Mesenteric fat pad (tissue), 1 donor: ENCODE results near the gene RAB20. TPM values are rescaled to one million over a fixed set of nuclear protein-coding genes. Genes with fewer than 3 reads are reported as not detected.
"Not testable (repeated sequence)": the region's sequence is repeated elsewhere in the genome, so short reads cannot be mapped to it uniquely, and the experiment has no call there.

Experiments used
- DNase-seq: peaks from one replicate; pipeline ENCODE4 v3.0.0-alpha.2; 2020; ENCODE audit warnings: low spot score
- total RNA-seq: library from RNA; stranded (reverse); fragmentation: NEBNext Ultra II Directional; extraction: Animal tissue kit (Norgen Biotek cat#: 25700); gene quantifications from one replicate; pipeline ENCODE4 v1.2.1, GENCODE V29; 2021
- donor health status: DM: yes; HTN: yes; CAD: no.

RAB20 gene
- total RNA-seq, 1 donor from 2014 or later = 61.6 TPM

DNA sequence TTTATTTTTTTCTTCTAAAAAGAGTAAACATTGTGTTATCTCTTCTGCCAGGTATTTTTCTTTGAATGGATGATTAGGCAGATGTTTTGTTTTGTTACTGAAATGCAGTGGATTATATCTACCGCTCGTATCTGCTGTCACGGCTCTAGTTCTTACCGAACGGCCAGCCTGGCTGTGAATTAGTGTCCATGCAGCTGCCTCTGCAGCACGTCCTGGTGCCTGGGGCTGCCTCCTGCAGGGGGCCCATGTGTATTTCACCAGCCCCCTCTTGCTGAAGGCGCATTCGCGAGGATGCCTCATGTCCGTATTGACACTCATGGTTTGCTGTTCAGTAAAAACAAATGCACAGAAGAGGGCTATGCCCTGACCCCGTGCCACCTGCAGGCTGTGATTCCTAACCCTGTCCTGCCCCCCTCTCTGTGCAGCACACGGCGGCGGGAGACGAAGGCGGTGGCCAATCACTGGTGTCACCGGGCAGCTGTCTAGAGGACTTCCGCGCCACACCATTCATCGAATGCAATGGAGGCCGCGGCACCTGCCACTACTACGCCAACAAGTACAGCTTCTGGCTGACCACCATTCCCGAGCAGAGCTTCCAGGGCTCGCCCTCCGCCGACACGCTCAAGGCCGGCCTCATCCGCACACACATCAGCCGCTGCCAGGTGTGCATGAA, 49.9 kb downstream of the RAB20 start:
- no peak for DNase-seq

DNA sequence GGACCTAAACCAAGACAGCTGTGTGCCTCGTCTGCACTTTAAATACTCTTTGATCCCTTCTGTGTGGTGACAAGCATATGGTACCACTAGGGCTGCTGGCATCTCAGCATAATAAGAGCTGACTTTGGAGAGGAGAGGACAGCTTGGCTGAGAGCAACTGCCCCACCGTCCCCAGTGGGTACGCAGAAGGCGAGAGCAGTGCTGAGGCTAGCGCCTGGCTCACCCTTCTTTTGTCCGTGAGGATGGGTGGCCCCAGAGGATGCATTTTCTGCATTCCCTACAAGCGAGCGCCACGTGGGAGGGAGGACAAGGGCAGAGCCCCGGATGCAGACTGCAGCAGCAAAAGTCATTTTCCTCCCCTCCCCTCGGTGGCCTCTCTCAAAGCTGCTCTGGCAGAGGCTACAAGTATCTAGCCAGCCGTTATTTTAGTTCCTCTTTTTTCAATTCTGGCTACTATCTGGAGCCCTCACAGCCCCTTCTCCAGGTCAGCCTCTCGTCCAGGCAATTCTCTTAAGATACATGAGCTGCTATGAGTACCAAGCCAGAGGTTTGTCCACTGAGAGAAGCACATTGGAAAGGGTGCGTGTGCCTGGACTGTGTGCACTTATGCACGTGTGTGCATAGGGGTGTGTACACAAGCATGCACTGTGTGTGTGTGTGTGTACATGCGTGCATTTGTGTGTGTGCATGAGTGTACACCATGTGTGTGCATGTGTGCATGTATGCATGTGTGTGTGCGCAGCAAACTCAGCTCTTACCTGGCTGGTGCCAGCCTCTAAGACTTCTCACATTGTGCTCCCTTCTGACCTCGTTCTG, 51.3 kb downstream of the RAB20 start:
- DNase-seq = no peak

DNA sequence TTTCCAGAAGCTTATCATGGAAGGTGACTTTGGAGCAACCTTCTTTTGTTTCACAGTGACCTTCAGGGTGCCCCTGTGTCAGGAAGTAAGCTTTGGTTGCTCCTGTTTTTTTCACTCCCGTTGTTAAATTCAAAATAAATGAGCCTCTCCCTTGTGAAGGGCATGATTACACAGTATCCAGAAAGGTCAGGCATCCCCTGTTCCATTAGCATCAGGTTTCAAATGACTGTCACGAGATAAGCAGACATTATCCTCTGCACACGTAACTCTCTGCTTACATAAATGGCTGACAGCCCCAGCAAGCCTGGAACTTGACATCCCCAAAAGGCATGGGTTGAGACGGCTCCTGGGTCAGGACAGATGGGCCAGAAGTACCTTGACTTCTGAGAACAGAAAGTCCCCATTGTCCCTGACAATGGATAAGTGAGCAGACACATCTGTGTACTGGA, 52.0 kb downstream of the RAB20 start:
- DNase-seq = no peak

DNA sequence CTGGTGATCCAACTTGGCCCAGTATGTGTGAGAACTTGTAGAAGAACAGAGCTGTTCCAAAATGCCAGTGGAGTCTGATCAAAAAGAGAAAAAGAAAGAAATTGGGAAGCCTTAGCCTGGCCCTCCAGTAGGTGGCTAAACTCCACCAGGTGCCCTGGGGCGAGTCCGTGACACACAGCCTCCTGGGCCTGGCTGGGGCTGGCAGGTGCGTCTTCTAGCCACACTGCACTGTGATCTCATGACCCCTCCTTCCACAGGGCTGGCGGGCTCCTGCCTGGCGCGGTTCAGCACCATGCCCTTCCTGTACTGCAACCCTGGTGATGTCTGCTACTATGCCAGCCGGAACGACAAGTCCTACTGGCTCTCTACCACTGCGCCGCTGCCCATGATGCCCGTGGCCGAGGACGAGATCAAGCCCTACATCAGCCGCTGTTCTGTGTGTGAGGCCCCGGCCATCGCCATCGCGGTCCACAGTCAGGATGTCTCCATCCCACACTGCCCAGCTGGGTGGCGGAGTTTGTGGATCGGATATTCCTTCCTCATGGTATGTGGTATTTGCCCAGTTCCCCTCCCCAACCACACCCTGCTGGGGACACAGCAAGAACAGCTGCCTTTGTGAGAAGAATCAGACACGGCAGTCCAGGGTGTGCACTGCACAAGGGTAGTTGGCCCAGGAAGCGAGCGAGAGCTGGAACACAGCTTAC, 53.7 kb downstream of the RAB20 start:
- DNase-seq = no peak

DNA sequence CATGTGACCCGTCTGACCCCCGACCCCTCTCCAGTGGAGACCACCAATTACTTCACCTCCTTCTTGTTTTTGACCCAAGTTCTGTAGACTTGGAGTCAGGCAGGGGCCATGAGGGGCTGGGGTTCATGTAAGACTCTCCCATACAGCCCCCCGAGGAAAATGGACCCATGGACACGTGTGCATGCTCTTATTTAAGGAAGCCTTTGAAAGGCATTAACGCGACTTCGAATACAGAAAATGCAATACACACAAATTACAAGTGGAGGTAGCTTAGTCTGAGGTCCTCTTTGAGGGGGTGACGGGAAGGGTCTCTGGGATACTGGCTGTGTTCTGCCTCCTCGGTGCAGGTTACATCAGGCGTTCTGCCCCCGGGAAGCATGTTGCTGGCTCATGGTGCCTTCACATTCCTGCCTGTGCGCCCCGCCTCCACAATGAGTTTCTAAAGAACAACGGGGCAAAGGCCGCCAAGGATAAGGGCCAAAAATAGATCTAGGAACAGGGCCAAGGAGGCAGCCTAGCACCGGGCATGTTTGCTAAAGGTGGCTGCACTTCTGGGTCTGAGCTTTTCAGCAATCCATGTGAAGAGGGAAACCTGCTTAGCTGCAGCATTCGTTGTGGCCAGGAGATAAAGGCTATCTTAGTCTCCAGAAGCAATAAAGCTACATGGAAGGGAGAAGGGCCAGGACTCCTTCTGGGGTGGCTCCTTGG, 54.5 kb downstream of the RAB20 start:
- no peak for DNase-seq

DNA sequence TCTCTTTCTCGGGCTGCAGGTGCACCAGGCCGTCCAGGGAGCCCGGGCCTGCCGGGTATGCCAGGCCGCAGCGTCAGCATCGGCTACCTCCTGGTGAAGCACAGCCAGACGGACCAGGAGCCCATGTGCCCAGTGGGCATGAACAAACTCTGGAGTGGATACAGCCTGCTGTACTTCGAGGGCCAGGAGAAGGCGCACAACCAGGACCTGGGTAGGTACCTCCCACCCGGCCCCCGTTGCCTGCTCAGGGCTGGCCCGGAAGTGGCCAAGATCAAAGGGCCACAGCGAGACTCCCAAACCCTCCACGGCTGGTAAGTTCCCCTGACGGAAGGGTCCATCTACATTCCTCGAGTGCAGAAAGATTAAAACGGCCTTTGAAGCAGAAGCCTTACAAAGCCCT, 55.1 kb downstream of the RAB20 start:
- no peak for DNase-seq

DNA sequence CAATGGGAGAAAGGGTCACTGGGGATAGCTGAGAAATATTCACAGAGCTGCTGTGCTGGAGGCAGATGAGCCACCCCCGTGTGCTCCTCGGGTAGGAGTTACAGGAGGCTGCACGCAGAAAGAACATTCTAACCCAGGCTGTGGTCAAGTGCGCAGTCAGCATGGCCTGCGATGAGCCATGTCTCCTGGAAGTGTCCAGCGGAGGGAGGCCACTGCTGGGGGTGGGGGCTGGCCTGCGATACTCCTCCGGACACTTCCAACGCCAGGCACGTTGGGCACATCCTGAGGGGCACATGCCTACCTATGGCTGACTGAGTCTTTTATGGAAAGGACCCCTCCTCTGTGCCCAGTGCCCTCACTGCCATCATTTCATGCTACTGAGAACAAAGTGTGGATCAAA, 55.9 kb downstream of the RAB20 start:
- DNase-seq = no peak

DNA sequence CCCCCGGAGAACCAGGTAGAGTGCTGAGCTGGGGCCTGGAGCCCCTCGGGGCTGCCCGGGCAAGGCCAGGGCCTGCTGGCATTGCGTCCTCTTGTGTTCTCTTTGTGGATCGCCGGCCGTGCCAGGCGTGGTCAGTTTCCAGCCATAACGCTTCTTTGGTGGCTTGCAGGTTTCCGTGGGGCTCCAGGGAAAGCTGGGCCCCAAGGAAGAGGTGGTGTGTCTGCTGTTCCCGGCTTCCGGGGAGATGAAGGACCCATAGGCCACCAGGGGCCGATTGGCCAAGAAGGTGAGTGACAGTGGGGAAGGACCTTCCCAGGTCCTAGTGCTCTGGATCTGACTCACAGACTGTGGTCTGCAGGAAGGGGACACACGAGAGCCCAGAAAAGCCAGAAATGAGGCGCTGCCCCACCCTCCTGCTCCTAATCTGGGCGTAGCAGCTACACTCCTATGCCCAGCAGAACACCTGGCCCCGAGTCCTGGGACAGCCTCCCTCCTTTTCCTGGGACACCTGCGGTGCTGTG, 57.5 kb downstream of the RAB20 start:
- DNase-seq = no peak

DNA sequence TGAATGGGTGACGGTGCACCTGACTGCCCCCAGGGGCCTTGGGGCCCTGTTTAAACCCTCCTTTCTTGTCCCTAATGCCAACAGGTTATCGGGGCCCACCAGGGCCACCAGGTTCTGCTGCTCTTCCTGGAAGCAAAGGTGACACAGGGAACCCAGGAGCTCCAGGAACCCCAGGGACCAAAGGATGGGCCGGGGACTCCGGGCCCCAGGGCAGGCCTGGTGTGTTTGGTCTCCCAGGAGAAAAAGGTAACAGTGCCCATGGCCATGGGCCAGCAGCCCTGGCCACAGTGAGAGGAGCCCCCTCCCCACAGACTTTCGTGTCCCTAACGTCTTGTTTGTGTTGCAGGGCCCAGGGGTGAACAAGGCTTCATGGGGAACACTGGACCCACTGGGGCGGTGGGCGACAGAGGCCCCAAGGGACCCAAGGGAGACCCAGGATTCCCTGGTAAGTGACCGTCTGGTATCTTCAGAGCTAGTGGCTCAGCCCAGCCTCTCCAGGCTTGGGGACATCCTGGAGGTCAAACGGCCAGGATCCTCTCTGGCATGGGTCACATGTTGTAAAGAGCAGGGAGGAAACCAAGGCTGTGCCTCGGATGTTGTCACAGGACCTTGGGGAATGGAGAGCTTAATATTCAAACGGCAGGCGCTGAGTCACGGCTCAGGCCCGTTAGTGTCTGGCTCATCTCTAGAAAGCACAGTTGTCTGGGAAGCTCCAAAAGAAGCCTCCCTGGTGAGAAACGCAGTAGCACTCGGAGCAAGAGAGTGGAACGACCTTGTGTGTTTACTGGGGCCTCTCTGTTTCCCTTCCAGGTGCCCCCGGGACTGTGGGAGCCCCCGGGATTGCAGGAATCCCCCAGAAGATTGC, 58.3 kb downstream of the RAB20 start:
- DNase-seq = no peak

DNA sequence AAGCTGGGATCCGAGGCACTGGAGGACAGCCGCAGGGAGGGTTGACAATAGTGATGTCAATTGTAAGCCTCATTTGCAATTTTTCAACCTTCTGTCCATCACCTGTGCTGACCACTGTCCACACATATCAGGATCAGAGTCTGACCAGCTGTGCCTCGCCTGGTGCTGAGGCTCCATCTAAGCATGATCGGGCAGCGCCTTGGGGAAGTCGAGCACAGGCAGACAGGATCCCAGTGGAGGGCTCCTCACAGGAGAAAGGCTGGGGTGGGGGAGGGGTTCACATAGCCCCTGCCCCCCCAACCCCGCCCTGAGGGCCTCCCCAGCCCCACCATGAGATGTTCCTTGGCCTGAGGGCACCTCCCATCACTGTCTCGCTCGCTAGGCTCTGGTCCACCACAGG, 60.3 kb downstream of the RAB20 start:
- no peak for DNase-seq

DNA sequence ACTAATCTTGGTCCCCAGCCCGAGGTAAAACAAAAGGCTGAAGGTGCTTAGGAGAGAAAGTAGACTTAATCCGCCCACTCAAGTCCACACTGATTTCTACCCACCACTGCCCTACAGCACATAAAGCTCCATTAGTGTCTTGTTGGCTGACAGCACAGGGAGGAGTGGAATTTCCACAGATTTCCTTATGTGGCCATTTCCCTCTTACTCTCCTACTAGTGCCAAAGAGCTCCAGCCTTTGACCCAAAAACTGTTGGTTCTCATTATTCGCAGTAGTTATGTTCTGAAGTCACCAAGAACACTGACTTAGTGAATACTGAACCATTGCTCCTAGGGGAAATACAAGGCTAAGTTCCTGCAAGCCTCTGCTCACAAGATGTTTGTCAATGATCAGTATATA, 61.2 kb downstream of the RAB20 start:
- DNase-seq = no peak

DNA sequence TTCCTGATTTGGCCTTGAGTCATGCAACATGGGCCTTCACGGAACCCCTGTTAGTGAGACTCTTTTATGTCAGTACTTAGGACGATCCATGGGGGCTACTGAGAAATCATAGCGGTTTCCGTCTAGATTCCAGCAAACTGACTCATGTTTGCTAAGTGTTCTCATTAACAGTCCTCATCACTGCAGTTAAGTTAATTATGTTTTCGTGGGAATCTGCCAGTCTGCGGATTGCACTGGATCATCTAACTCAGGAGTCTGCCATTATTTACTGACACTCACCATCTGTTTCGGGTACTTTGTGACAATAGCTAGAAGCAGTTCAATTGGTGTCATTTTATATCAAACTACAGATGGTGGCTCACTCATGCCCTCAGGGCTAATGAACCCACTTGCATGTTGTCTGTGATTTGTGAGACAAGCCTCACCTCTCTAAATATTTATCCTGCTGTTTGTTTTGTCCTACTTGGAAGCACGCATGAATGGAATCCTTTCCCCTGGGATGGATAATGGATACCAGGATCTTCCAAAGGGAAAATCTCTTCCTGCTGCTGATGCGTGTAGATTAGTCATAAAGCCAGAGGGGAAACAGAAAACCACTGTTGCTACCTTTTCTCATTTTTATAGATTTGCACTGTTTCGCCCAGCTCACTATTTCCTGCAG, 61.8 kb downstream of the RAB20 start:
- DNase-seq = no peak

DNA sequence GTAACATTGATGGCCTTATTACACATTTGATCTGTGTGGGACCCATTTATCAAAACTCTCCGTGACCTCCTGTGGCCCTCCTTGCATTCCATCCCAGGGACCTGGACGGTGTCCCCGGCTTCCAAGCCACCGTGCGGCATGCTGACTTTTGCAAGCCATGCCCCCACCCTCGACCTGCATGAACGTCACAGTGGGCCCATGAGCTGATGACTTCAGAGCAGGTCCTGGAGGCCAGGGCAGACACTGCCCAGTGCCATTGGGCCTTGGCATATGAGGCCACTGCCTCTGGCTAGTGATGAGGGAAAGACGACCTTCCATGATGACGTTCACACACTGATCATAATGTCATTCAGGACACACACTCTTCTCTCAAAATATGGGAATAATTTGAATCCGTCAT, 62.8 kb downstream of the RAB20 start:
- no peak for DNase-seq

DNA sequence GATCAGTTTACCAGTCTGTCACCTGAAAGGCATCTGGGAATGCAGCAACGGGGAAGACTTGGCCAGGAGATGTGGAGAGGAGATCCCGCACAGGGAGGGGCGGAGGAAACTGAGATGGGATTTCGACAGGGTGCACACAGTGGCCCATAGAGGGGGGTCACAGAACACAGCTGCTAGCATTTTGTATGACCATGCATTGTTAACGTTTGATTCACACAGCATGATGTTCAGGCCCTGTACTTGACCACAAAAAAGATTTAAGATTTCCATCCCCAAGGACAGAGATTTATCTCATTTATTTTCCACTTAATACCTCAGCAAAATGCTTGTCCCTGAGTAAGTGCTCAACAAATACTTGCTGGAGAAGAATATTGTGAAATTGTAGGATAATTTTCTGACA, 63.2 kb downstream of the RAB20 start:
- DNase-seq = no peak

DNA sequence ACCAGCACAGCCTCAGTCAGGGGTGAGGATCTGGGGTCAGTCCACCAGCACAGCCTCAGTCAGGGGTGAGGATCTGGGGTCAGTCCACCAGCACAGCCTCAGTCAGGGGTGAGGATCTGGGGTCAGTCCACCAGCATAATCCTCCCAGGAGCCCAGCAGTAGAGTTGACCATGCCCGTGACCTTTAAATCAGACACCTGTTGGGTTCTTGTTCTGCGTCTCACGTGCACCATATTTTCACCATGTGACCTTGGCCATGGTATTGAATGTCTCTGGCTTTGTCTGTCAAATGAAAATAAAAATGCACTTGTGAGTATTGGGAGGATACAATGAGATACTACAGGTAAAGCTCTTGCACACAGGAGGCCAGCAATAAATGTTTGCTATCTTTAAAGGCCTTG, 63.6 kb downstream of the RAB20 start:
- DNase-seq = not testable (repeated sequence)

DNA sequence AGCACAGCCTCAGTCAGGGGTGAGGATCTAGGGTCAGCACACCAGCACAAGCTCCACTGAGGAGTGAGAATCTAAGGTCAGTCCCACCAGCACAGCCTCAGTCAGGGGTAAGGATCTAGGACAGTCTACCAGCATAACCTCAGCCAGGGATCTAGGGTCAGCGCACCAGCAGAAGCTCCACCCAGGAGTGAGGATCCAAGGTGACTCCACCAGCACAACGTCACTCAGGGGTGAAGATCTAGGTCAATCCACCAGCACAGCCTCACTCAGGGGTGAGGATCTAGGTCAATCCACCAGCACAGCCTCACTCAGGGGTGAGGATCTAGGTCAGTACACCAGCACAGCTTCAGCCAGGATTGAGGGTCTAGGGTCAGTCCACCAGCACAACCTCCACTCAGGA, 64.5 kb downstream of the RAB20 start:
- no peak for DNase-seq

DNA sequence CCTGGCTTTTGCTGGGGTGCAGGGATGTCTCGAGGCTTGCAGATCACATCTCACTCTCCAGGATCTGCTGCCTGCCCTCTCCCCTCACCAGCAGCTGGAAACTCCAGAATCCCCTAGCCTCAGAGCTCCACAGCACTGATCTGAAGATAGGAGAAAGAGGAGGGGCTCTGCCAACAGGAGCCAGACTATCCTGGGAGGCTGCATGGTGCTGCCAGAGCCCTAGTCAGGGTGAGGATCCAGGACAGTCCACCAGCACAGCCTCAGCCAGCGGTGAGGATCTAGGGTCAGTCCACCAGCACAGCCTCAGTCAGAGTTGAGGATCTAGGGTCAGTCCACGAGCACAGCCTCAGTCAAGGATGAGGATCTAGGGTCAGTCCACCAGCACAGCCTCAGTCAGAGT, 65.2 kb downstream of the RAB20 start:
- no peak for DNase-seq

DNA sequence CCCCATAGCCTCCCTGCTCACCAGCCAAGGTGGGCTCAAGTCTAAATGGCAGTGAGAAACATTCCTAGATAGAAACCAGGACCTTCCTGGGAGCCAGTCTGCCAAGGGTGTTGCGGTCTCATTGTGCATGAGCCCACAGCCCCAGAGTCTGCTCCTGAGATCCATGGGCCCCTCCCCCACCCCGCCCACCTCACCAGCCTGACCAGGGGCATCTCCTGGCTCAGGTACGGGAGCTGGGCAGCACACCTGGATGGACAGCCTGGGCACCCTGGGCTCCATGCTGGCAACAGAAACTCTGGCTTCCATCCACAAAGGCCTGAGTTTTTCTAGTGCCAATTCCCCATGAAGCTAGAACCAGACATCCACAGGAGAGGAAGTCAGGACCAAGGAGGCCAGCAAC, 65.6 kb downstream of the RAB20 start:
- DNase-seq = no peak

DNA sequence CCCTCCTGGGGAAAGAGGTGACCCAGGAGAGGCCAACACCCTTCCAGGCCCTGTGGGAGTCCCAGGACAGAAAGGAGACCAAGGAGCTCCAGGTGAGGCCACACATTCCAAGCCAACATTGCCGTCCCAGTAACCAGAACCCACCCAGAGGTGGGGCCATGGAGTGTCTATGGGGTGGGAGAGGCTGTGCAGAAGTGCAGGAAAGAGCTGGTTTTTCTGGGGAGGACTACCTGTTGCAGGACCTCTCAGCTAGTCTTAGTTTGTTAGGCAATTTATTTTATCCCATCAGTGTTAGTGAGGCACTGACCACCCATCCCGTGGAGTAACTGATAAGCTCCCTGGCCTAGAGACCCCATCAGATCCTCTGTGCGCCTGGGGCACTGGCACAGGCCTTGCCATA, 66.1 kb downstream of the RAB20 start:
- DNase-seq = no peak

DNA sequence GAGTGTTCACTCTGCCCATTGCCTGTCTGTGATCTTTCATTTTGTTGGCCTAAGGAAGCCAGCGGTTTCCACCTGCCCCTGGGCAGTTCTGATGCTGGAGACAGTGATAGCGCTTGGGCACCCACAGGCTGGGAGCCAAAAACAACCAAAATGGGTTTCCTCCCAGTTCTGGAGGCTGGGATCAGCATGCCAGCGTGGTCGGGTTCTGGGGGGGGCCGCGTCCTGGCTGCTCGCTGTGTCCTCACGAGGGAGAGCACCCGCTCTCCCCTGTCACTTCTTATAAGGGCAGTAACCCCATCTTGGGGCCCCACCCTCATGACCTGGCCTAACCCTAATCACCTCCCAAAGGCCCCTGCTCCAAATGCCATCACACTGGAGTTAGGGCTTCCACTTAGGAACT, 67.9 kb downstream of the RAB20 start:
- DNase-seq = no peak
